MCF 10A (cell line): ENCODE data around the gene ANKRD39. TPM values are rescaled to one million over a fixed set of nuclear protein-coding genes. Genes with fewer than 3 reads are reported as not detected.

ENCODE experiments used
- BruUV-seq: library from RNA; stranded (reverse); fragments of 400-500 nt; replicated peaks from 2 replicates; lab custom pipeline; 2021; lab: Mats Ljungman, UMichigan
- CTCF ChIA-PET: fragments of 300-600 bp; sonication (Branson Sonifier 250); formaldehyde crosslinking; extraction: SDS; loops from one replicate; lab custom pipeline; 2021; ENCODE audit warnings: antibody characterized with exemption, inconsistent platforms; lab: Yijun Ruan, JAX
- POLR2A ChIA-PET: fragments of 300-600, 350-650 bp; sonication (Branson Sonifier 250); formaldehyde crosslinking; extraction: SDS; loops from one replicate; lab custom pipeline; 2020; ENCODE audit warnings: antibody characterized with exemption, inconsistent platforms; lab: Yijun Ruan, JAX
- DNase-seq: peaks from one replicate; pipeline ENCODE4 v3.0.0-alpha.2; 2018; ENCODE audit not compliant: unreplicated experiment
- H3K27ac Mint-ChIP-seq: one replicate; pipeline ENCODE4 v1.8.0; 2022; ENCODE audit warnings: mild to moderate bottlenecking, low read depth, mixed read lengths; ENCODE audit not compliant: unreplicated experiment
- H3K27me3 Mint-ChIP-seq: one replicate; pipeline ENCODE4 v1.8.0; 2022; ENCODE audit warnings: mixed read lengths; ENCODE audit not compliant: insufficient read depth, unreplicated experiment
- H3K36me3 Mint-ChIP-seq: one replicate; pipeline ENCODE4 v1.8.0; 2022; ENCODE audit warnings: mild to moderate bottlenecking, moderate library complexity, mixed read lengths; ENCODE audit not compliant: insufficient read depth, unreplicated experiment
- H3K4me1 Mint-ChIP-seq: one replicate; pipeline ENCODE4 v1.8.0; 2022; ENCODE audit warnings: mixed read lengths; ENCODE audit not compliant: insufficient read depth, unreplicated experiment
- H3K4me3 Mint-ChIP-seq: one replicate; pipeline ENCODE4 v1.8.0; 2022; ENCODE audit warnings: mild to moderate bottlenecking, moderate library complexity, mixed read lengths; ENCODE audit not compliant: unreplicated experiment
- H3K9me3 Mint-ChIP-seq: one replicate; pipeline ENCODE4 v1.8.0; 2022; ENCODE audit warnings: mixed read lengths; ENCODE audit not compliant: unreplicated experiment
- CTCF ChIP-seq: fragments of 200-600 bp; IDR thresholded peaks from one replicate; pipeline ENCODE4 v1.8.0; 2022; ENCODE audit warnings: antibody characterized with exemption, mild to moderate bottlenecking; ENCODE audit not compliant: unreplicated experiment
- intact Hi-C: fragments of 100-400 bp; cut with micrococcal nuclease; formaldehyde crosslinking; loops from 2 replicates; pipeline ENCODE4 v1.14.1; 2022
- microRNA-seq: library from miRNA; unstranded; fragments of <30 nt; microRNA quantifications from one replicate; pipeline ENCODE4 v1.2.0, GENCODE V29; 2022
- total RNA-seq: library from RNA; stranded (reverse); gene quantifications from 2 replicates; pipeline ENCODE4 v1.2.3, GENCODE V29; 2022

ANKRD39 gene
- total RNA-seq, 1 experiment from 2014 or later: 14.0 TPM

- no peak for DNase-seq
- H3K27me3 Mint-ChIP-seq: no peaks in the 10 kb centered on the region
- no peaks in the 10 kb centered on the region for H3K9me3 Mint-ChIP-seq
- H3K27ac Mint-ChIP-seq: no peak overlapping the region
- H3K36me3 Mint-ChIP-seq: no peaks in the 10 kb centered on the region
- TF ChIP-seq CTCF: no peak
- no TSS peak for BruUV-seq
- intact Hi-C loops: no loop called here
- H3K4me1 Mint-ChIP-seq: no peaks in the 10 kb centered on the region
- POLR2A ChIA-PET: no interaction called here
- CTCF ChIA-PET: interaction anchor here (0.5 to 2.6 kb wide), 17 partner anchors 10 to 387 kb away, joined by 3 to 16 read pairs (median 4); no protein-coding TSS in a partner anchor
- no peak overlapping the region for H3K4me3 Mint-ChIP-seq
These were observed 58.2 kb downstream of the ANKRD39 start for GRCh38 chr2:96799623-96799935.

- no peaks in the 10 kb centered on the region for H3K36me3 Mint-ChIP-seq
- no peak overlapping the region for H3K27ac Mint-ChIP-seq
- no peak overlapping the region for H3K4me3 Mint-ChIP-seq
- no peak for TF ChIP-seq CTCF
- intact Hi-C loops: no loop called here
- no peaks in the 10 kb centered on the region for H3K9me3 Mint-ChIP-seq
- BruUV-seq: no TSS peak
- H3K27me3 Mint-ChIP-seq: no peaks in the 10 kb centered on the region
- no peak for DNase-seq
- H3K4me1 Mint-ChIP-seq: no peaks in the 10 kb centered on the region
- CTCF ChIA-PET: interaction anchor here (0.6 to 2.6 kb wide), 8 partner anchors 15 to 195 kb away, joined by 3 to 15 read pairs (median 4); no protein-coding TSS in a partner anchor
- POLR2A ChIA-PET: interaction anchor here (1.9 kb wide), 1 partner anchor 12 kb away, joined by 5 read pairs; no protein-coding TSS in a partner anchor
These were observed 58.8 kb downstream of the ANKRD39 start for GRCh38 chr2:96798733-96799622.

Small RNA genes lying within 50 kb of the gene (microRNA-seq; reads per million reads assigned to microRNA genes)
- gene MIR3127: 1.5 reads per million, percentile 5 among the genes with 10 or more reads in this experiment

Other genes with a start within 250 kb of the ANKRD39 start
- gene KANSL3, start 219.7 kb downstream of the ANKRD39 start, total RNA-seq: 36.0 and 41.4 TPM in 2 replicates
- not detected in 2 replicates for gene FER1L5, start 215.3 kb downstream of the ANKRD39 start, total RNA-seq
- 6.5 and 7.1 TPM in 2 replicates for gene LMAN2L, start 118.0 kb downstream of the ANKRD39 start, total RNA-seq
- gene CNNM4, start 97.1 kb downstream of the ANKRD39 start, total RNA-seq: 5.0 and 6.3 TPM in 2 replicates
- gene CNNM3, start 41.7 kb downstream of the ANKRD39 start, total RNA-seq: 9.1 and 9.9 TPM in 2 replicates
- gene ANKRD23, start 14.0 kb downstream of the ANKRD39 start, total RNA-seq: 3.4 and 7.6 TPM in 2 replicates
- gene SEMA4C, start 12.1 kb upstream of the ANKRD39 start, total RNA-seq: 16.3 and 22.6 TPM in 2 replicates
- not detected in 2 replicates for gene FAM178B, start 128.6 kb upstream of the ANKRD39 start, total RNA-seq
- gene FAHD2B, start 236.9 kb upstream of the ANKRD39 start, total RNA-seq: 12.1 and 13.2 TPM in 2 replicates